ENCODE measurements around the gene MYO1G. TPM values are rescaled to one million over a fixed set of nuclear protein-coding genes. Genes with fewer than 3 reads are reported as not detected.

Gene MYO1G
- total RNA-seq, 4 donors from 2014 or later = 2.7 to 14.9 (median 5.0) TPM

DNA sequence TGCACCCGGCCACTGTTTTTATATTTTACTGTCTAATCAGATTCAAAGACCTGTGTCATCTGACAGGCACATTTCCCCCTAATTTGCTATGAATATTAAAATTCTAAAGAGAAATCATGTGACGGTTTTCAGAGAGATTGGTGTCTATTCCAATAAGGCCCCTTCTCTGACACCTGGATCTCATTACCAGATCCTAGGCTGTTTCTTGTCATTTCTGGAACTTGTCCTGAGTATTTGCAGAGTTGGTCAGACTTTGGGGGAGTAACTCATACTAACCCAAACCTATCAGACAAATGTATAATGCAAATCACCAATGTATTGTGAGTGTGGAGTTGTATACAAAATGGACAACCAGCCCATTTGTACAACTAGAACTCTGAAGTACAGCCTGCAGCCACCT is 29.5 kb downstream of the MYO1G start:
- Histone ChIP-seq H3K9me3 (no peaks in the 10 kb centered on the region), H3K4me3 (no peak overlapping the region), H3K27me3 (no peaks in the 10 kb centered on the region), H3K36me3 (no peaks in the 10 kb centered on the region), H3K27ac (no peak overlapping the region), H3K4me1 (no peaks in the 10 kb centered on the region)
- TF ChIP-seq POLR2A (IDR thresholded peaks at IDR 0.05) = no peak
- DNase-seq = no peak

DNA sequence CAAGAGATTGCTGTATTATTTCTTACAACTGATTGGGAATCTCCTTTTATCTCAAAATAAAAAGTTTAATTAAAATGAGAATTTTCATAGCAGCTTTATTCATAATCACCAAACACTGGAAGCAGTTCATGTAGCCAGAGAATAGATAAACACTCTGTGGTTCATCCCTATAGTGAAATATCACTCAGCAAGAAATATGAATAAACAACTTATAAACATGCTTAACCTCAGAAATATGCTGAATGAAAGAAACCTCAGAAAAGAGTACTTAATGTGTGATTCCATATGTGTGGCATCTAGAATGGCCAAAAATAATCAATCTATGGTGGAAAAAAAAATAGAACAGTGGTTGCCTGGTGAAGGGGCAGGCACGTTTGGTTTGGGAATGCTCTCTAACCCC is 33.3 kb downstream of the MYO1G start:
- H3K9me3 ChIP-seq = no peaks in the 10 kb centered on the region
- H3K27ac ChIP-seq = no peak overlapping the region
- H3K36me3 ChIP-seq = no peaks in the 10 kb centered on the region
- no peaks in the 10 kb centered on the region for H3K4me1 ChIP-seq
- DNase-seq = no peak
- no peaks in the 10 kb centered on the region for H3K27me3 ChIP-seq
- no peak overlapping the region for H3K4me3 ChIP-seq
- TF ChIP-seq, protein P1, sequence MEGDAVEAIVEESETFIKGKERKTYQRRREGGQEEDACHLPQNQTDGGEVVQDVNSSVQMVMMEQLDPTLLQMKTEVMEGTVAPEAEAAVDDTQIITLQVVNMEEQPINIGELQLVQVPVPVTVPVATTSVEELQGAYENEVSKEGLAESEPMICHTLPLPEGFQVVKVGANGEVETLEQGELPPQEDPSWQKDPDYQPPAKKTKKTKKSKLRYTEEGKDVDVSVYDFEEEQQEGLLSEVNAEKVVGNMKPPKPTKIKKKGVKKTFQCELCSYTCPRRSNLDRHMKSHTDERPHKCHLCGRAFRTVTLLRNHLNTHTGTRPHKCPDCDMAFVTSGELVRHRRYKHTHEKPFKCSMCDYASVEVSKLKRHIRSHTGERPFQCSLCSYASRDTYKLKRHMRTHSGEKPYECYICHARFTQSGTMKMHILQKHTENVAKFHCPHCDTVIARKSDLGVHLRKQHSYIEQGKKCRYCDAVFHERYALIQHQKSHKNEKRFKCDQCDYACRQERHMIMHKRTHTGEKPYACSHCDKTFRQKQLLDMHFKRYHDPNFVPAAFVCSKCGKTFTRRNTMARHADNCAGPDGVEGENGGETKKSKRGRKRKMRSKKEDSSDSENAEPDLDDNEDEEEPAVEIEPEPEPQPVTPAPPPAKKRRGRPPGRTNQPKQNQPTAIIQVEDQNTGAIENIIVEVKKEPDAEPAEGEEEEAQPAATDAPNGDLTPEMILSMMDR (IDR thresholded peaks at IDR 0.05) = no peak
- no peak for TF ChIP-seq POLR2A (IDR thresholded peaks at IDR 0.05)

- H3K4me3 ChIP-seq = no peak overlapping the region
- TF ChIP-seq, protein P1 (IDR thresholded peaks at IDR 0.05) = no peak
- no peak for TF ChIP-seq POLR2A (IDR thresholded peaks at IDR 0.05)
- H3K36me3 ChIP-seq = no peaks in the 10 kb centered on the region
- H3K27me3 ChIP-seq = no peaks in the 10 kb centered on the region
- DNase-seq = no peak
- no peaks in the 10 kb centered on the region for H3K4me1 ChIP-seq
- H3K9me3 ChIP-seq = no peaks in the 10 kb centered on the region
- H3K27ac ChIP-seq = no peak overlapping the region
Observed at GRCh38 chr7:44944821-44945220, 34.0 kb downstream of the MYO1G start.

DNA sequence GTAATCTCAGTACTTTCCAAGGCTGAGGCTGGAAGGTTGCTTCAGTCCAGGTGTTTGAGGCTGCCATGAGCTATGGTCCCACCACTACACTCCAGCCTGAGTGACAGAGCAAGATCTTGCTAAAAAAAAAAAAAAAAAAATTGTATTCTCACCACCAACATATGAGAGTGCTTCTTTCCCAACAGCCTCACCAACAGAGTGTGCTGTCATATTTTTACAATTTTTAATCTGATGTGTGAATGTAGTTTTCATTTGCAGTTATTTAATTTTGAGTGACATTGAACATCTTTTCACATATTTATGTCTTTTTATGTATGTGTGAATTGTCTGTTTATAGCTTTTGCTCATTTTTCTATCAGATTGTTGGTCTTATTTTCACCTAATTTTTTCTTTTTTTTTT is 35.2 kb downstream of the MYO1G start:
- no peaks in the 10 kb centered on the region for H3K36me3 ChIP-seq
- TF ChIP-seq, protein P1 (IDR thresholded peaks at IDR 0.05) = no peak
- no peak for TF ChIP-seq POLR2A (IDR thresholded peaks at IDR 0.05)
- no peak for DNase-seq
- no peaks in the 10 kb centered on the region for H3K9me3 ChIP-seq
- no peak overlapping the region for H3K4me3 ChIP-seq
- H3K27me3 ChIP-seq = no peaks in the 10 kb centered on the region
- no peaks in the 10 kb centered on the region for H3K4me1 ChIP-seq
- no peak overlapping the region for H3K27ac ChIP-seq

GRCh38 chr7:44937426-44937825 is 41.4 kb downstream of the MYO1G start:
- Histone ChIP-seq H3K27ac (no peak overlapping the region), H3K4me3 (no peak overlapping the region), H3K27me3 (no peaks in the 10 kb centered on the region), H3K9me3 (no peaks in the 10 kb centered on the region), H3K36me3 (no peaks in the 10 kb centered on the region), H3K4me1 (no peaks in the 10 kb centered on the region)
- DNase-seq = no peak
- TF ChIP-seq, protein P1 (IDR thresholded peaks at IDR 0.05) = no peak
- TF ChIP-seq POLR2A (IDR thresholded peaks at IDR 0.05) = no peak

GRCh38 chr7:44936322-44936721 is 42.5 kb downstream of the MYO1G start:
- Histone ChIP-seq H3K4me3 (no peak overlapping the region), H3K27ac (no peak overlapping the region), H3K36me3 (no peaks in the 10 kb centered on the region), H3K9me3 (no peaks in the 10 kb centered on the region), H3K4me1 (no peaks in the 10 kb centered on the region), H3K27me3 (no peaks in the 10 kb centered on the region)
- TF ChIP-seq POLR2A (IDR thresholded peaks at IDR 0.05) = no peak
- TF ChIP-seq, protein P1 (IDR thresholded peaks at IDR 0.05) = no peak
- no peak for DNase-seq

All from Peyer's patch (tissue), 4 donors.